HUES48 (cell line): ENCODE results near the gene BNIP3.
"Not testable (repeated sequence)": the region's sequence is repeated elsewhere in the genome, so short reads cannot be mapped to it uniquely, and the experiment has no call there.

ENCODE experiments used
- H3K27ac ChIP-seq: one replicate; pipeline ENCODE4 v1.7.0; 2013; ENCODE audit warnings: low read depth, low read length, inconsistent platforms
- H3K27me3 ChIP-seq: 2 replicates; pipeline ENCODE4 v1.6.1; 2013; ENCODE audit warnings: mild to moderate bottlenecking, low read length; ENCODE audit not compliant: control insufficient read depth, insufficient read depth
- H3K36me3 ChIP-seq: 2 replicates; pipeline ENCODE4 v1.6.1; 2013; ENCODE audit warnings: low read length; ENCODE audit not compliant: control insufficient read depth, insufficient read depth
- H3K4me1 ChIP-seq: 2 replicates; pipeline ENCODE4 v1.6.1; 2013; ENCODE audit warnings: mild to moderate bottlenecking, low read length; ENCODE audit not compliant: control insufficient read depth, insufficient read depth
- H3K4me3 ChIP-seq: 2 replicates; pipeline ENCODE4 v1.5.1; 2013; ENCODE audit warnings: mild to moderate bottlenecking, low read depth, low read length
- H3K9ac ChIP-seq: 2 replicates; pipeline ENCODE4 v1.6.1; 2013; ENCODE audit warnings: mild to moderate bottlenecking, low read depth, low read length, moderate library complexity
- H3K9me3 ChIP-seq: 2 replicates; pipeline ENCODE4 v1.6.1; 2013; ENCODE audit warnings: low read length; ENCODE audit not compliant: control insufficient read depth, insufficient read depth

Gene BNIP3

GRCh38 chr10:131963811-131964210 lies 17.9 kb downstream of the BNIP3 start:
- H3K9ac ChIP-seq: no peak overlapping the region

GRCh38 chr10:131963350-131963749 lies 18.4 kb downstream of the BNIP3 start:
- H3K9ac ChIP-seq: no peak overlapping the region
- H3K36me3 ChIP-seq: peaks cover 21% of the 10 kb centered on the region
- no peaks in the 10 kb centered on the region for H3K9me3 ChIP-seq
- H3K4me1 ChIP-seq: no peaks in the 10 kb centered on the region
- no peaks in the 10 kb centered on the region for H3K27me3 ChIP-seq
- no peak overlapping the region for H3K27ac ChIP-seq
- no peak overlapping the region for H3K4me3 ChIP-seq

More at GRCh38 chr10:131963811-131964210, 17.9 kb downstream of the BNIP3 start:
- H3K27ac ChIP-seq: no peak overlapping the region
- H3K27me3 ChIP-seq: no peaks in the 10 kb centered on the region
- H3K36me3 ChIP-seq: peaks cover 26% of the 10 kb centered on the region
- H3K9me3 ChIP-seq: no peaks in the 10 kb centered on the region
- no peak overlapping the region for H3K4me3 ChIP-seq
- H3K4me1 ChIP-seq: no peaks in the 10 kb centered on the region

- H3K4me3 ChIP-seq: no peak overlapping the region
- peaks cover 23% of the 10 kb centered on the region for H3K36me3 ChIP-seq
- H3K9ac ChIP-seq: no peak overlapping the region
- H3K27ac ChIP-seq: no peak overlapping the region
- H3K9me3 ChIP-seq: no peaks in the 10 kb centered on the region
- H3K4me1 ChIP-seq: no peaks in the 10 kb centered on the region
- no peaks in the 10 kb centered on the region for H3K27me3 ChIP-seq
These were observed 19.7 kb downstream of the BNIP3 start for GRCh38 chr10:131961777-131962662.

- peaks cover 30% of the 10 kb centered on the region for H3K36me3 ChIP-seq
- no peak overlapping the region for H3K4me3 ChIP-seq
- no peak overlapping the region for H3K9ac ChIP-seq
- no peaks in the 10 kb centered on the region for H3K4me1 ChIP-seq
- no peaks in the 10 kb centered on the region for H3K27me3 ChIP-seq
- H3K9me3 ChIP-seq: no peaks in the 10 kb centered on the region
- H3K27ac ChIP-seq: no peak overlapping the region
These were observed 20.5 kb downstream of the BNIP3 start for GRCh38 chr10:131961047-131961776.

- no peak overlapping the region for H3K9ac ChIP-seq
- H3K9me3 ChIP-seq: no peaks in the 10 kb centered on the region
- no peaks in the 10 kb centered on the region for H3K27me3 ChIP-seq
- H3K4me1 ChIP-seq: no peaks in the 10 kb centered on the region
- H3K27ac ChIP-seq: no peak overlapping the region
- H3K36me3 ChIP-seq: peaks cover 36% of the 10 kb centered on the region
- H3K4me3 ChIP-seq: no peak overlapping the region
These were observed 21.1 kb downstream of the BNIP3 start for GRCh38 chr10:131960631-131961046.

- no peak overlapping the region for H3K4me3 ChIP-seq
- H3K27me3 ChIP-seq: no peaks in the 10 kb centered on the region
- H3K9me3 ChIP-seq: no peaks in the 10 kb centered on the region
- peaks cover 44% of the 10 kb centered on the region for H3K36me3 ChIP-seq
- H3K27ac ChIP-seq: no peak overlapping the region
- no peaks in the 10 kb centered on the region for H3K4me1 ChIP-seq
- no peak overlapping the region for H3K9ac ChIP-seq
These were observed 21.9 kb downstream of the BNIP3 start for GRCh38 chr10:131959841-131960240.

GRCh38 chr10:131955591-131956340 lies 26.0 kb downstream of the BNIP3 start:
- H3K9me3 ChIP-seq: no peaks in the 10 kb centered on the region
- no peak overlapping the region for H3K4me3 ChIP-seq
- H3K4me1 ChIP-seq: no peaks in the 10 kb centered on the region
- H3K27me3 ChIP-seq: no peaks in the 10 kb centered on the region
- H3K27ac ChIP-seq: no peak overlapping the region
- no peak overlapping the region for H3K9ac ChIP-seq
- H3K36me3 ChIP-seq: peaks cover 67% of the 10 kb centered on the region

GRCh38 chr10:131954356-131954965 lies 27.3 kb downstream of the BNIP3 start:
- Histone ChIP-seq H3K27me3 (no peaks in the 10 kb centered on the region), H3K9me3 (no peaks in the 10 kb centered on the region), H3K4me1 (no peaks in the 10 kb centered on the region), H3K9ac (no peak overlapping the region), H3K27ac (no peak overlapping the region), H3K36me3 (peaks cover 67% of the 10 kb centered on the region), H3K4me3 (no peak overlapping the region)

- H3K9ac ChIP-seq, H3K4me1 ChIP-seq, H3K27me3 ChIP-seq, H3K4me3 ChIP-seq, H3K9me3 ChIP-seq, H3K27ac ChIP-seq: not testable (repeated sequence)
- peaks cover 82% of the 10 kb centered on the region for H3K36me3 ChIP-seq
These were observed 31.8 kb downstream of the BNIP3 start for GRCh38 chr10:131949908-131950307.

- Histone ChIP-seq H3K9ac (no peak overlapping the region), H3K27me3 (no peaks in the 10 kb centered on the region), H3K9me3 (no peaks in the 10 kb centered on the region), H3K4me1 (no peaks in the 10 kb centered on the region), H3K36me3 (peaks cover 82% of the 10 kb centered on the region), H3K27ac (no peak overlapping the region), H3K4me3 (no peak overlapping the region)
These were observed 32.5 kb downstream of the BNIP3 start for GRCh38 chr10:131949041-131949862.
